B cell (primary cell): ENCODE data around the gene PLAU. TPM values are rescaled to one million over a fixed set of nuclear protein-coding genes. Genes with fewer than 3 reads are reported as not detected.

Experiments
- ATAC-seq: fragments of 200-7000 bp; cut with Tn5 transposase; one replicate; pipeline ENCODE4 v1.10.0; 2021; ENCODE audit warnings: low read depth, mild to moderate bottlenecking, moderate number of reproducible peaks, moderate library complexity
- CTCF ChIA-PET: fragments of 350-600 bp; sonication (Branson Sonifier 250); formaldehyde crosslinking; loops from one replicate; lab custom pipeline; 2021; ENCODE audit warnings: antibody characterized with exemption, inconsistent platforms; lab: Charles Lee
- POLR2A ChIA-PET: fragments of 350-600 bp; sonication (Branson Sonifier 250); formaldehyde crosslinking; loops from one replicate; lab custom pipeline; 2021; ENCODE audit warnings: antibody characterized with exemption; lab: Charles Lee
- DNase-seq: peaks from one replicate; pipeline ENCODE4 v3.0.0; 2013
- H2AFZ ChIP-seq: 2 replicates; pipeline ENCODE4 v1.6.1; 2012; ENCODE audit warnings: mild to moderate bottlenecking, low read depth, low read length; ENCODE audit not compliant: insufficient read depth, poor library complexity, severe bottlenecking
- H3K27ac ChIP-seq, 2 donors: 1 replicate in 1 of 2; 2 replicates in 1 of 2; pipeline ENCODE4 v1.5.1; 2012 to 2013; ENCODE audit warnings: low read length in 2 of 2, mild to moderate bottlenecking in 2 of 2, moderate library complexity in 1 of 2
- H3K27me3 ChIP-seq, 4 experiments: fragments of 200-600 bp in 1 of 4; sonication (generic) in 1 of 4; replicated peaks in 1 of 4; 1 replicate in 2 of 4; 2 replicates in 2 of 4; pipeline versions ENCODE4 v1.6.1 to v1.7.0; 2013 to 2016; ENCODE audit warnings: low read length in 3 of 4, mild to moderate bottlenecking in 2 of 4, mixed read lengths in 1 of 4, moderate library complexity in 1 of 4; ENCODE audit not compliant: insufficient read depth in 4 of 4, control insufficient read depth in 3 of 4; ENCODE audit errors: control extremely low read depth in 1 of 4
- H3K36me3 ChIP-seq, 2 experiments: replicated peaks in 1 of 2; 1 replicate in 1 of 2; 2 replicates in 1 of 2; pipeline versions ENCODE4 v1.6.1 to v1.7.1; 2013; ENCODE audit warnings: low read length in 1 of 2; ENCODE audit not compliant: insufficient read depth in 2 of 2, control insufficient read depth in 1 of 2; ENCODE audit errors: control extremely low read depth in 1 of 2, extremely low read depth in 1 of 2
- H3K4me1 ChIP-seq, 2 donors: fragments of 200-600 bp in 1 of 2; sonication (generic) in 1 of 2; 1 replicate in 1 of 2; 2 replicates in 1 of 2; pipeline versions ENCODE4 v1.5.1 to v1.6.1; 2013 to 2017; ENCODE audit warnings: low read length in 2 of 2; ENCODE audit not compliant: control insufficient read depth in 2 of 2, insufficient read depth in 2 of 2
- H3K4me2 ChIP-seq: replicated peaks from 2 replicates; pipeline ENCODE3; 2012; ENCODE audit warnings: mild to moderate bottlenecking, low read depth, low read length; ENCODE audit not compliant: poor library complexity, severe bottlenecking
- H3K4me3 ChIP-seq, 5 experiments: fragments of 200-600 bp in 1 of 5; sonication (generic) in 1 of 5; 1 replicate in 3 of 5; 2 replicates in 2 of 5; pipeline versions ENCODE4 v1.5.1 to v1.7.0; 2011 to 2016; ENCODE audit warnings: low read length in 4 of 5, mild to moderate bottlenecking in 4 of 5, low read depth in 2 of 5, control low read depth in 1 of 5, moderate library complexity in 1 of 5; ENCODE audit not compliant: insufficient read depth in 1 of 5; ENCODE audit errors: control extremely low read depth in 1 of 5, extremely low read depth in 1 of 5
- H3K79me2 ChIP-seq: fragments of 200-600 bp; sonication (generic); one replicate; pipeline ENCODE4 v1.6.0; 2016; ENCODE audit warnings: low read length; ENCODE audit not compliant: control insufficient read depth, insufficient read depth
- H3K9ac ChIP-seq: fragments of 200-600 bp; sonication (generic); 2 replicates; pipeline ENCODE4 v1.6.1; 2017; ENCODE audit warnings: mild to moderate bottlenecking, low read length, moderate library complexity
- H3K9me3 ChIP-seq, 3 donors: one replicate each; pipeline versions ENCODE4 v1.6.1 to v1.7.1; 2013; ENCODE audit warnings: low read length in 2 of 3; ENCODE audit not compliant: control insufficient read depth in 2 of 3, insufficient read depth in 1 of 3; ENCODE audit errors: control extremely low read depth in 1 of 3
- H4K20me1 ChIP-seq: 2 replicates; pipeline ENCODE4 v1.6.0; 2012; ENCODE audit warnings: mild to moderate bottlenecking, low read length; ENCODE audit not compliant: insufficient read depth, control insufficient read depth, poor library complexity, severe bottlenecking
- H3K27ac Mint-ChIP-seq: one replicate; pipeline ENCODE4 v1.8.0; 2021; ENCODE audit warnings: mixed read lengths
- H3K27me3 Mint-ChIP-seq: one replicate; pipeline ENCODE4 v1.8.0; 2021; ENCODE audit warnings: mixed read lengths
- H3K4me1 Mint-ChIP-seq: one replicate; pipeline ENCODE4 v1.8.0; 2021; ENCODE audit warnings: mixed read lengths
- H3K4me3 Mint-ChIP-seq: one replicate; pipeline ENCODE4 v1.8.0; 2021; ENCODE audit warnings: mixed read lengths
- H3K9me3 Mint-ChIP-seq: one replicate; pipeline ENCODE4 v1.8.0; 2022; ENCODE audit warnings: mixed read lengths; ENCODE audit not compliant: insufficient read depth
- EZH2 ChIP-seq: IDR thresholded peaks from 2 replicates; pipeline ENCODE4 v1.6.1; 2012; ENCODE audit warnings: borderline replicate concordance, low read depth, mild to moderate bottlenecking, moderate library complexity, low read length; ENCODE audit not compliant: insufficient read depth, poor library complexity, severe bottlenecking
- WGBS: methylation state at CpG from one replicate; pipeline ENCODE4 v1.1.5; 2013; ENCODE audit warnings: missing lambda C conversion rate; ENCODE audit not compliant: insufficient coverage; 5-methylcytosine and 5-hydroxymethylcytosine counted together
- intact Hi-C: fragments of 100-400 bp; cut with micrococcal nuclease; formaldehyde crosslinking; loops from one replicate; pipeline ENCODE4 v1.10.0; 2022
- polyA plus RNA-seq: library from polyadenylated mRNA; depleted of rRNA; stranded (reverse); fragments of >200 nt; gene quantifications from 2 replicates; pipeline ENCODE4 v1.2.3, GENCODE V29; 2012
- total RNA-seq, 2 donors: library from RNA; stranded (reverse); fragments of 120-200 nt in 1 of 2; gene quantifications; 1 replicate in 1 of 2; 2 replicates in 1 of 2; pipeline versions ENCODE4 v1.2.3 to v1.2.4, GENCODE V29; 2013 to 2022
- TF ChIP-seq, protein P1 (sequence below): fragments of 200-600 bp; IDR thresholded peaks from one replicate; pipeline ENCODE4 v1.8.0; 2022; ENCODE audit warnings: antibody characterized with exemption, mild to moderate bottlenecking

Gene PLAU
- total and polyA plus RNA-seq, 2 donors (not counting 1 experiment from before 2014, with no cell fraction given), result 0.04 TPM; not detected in 1

DNA sequence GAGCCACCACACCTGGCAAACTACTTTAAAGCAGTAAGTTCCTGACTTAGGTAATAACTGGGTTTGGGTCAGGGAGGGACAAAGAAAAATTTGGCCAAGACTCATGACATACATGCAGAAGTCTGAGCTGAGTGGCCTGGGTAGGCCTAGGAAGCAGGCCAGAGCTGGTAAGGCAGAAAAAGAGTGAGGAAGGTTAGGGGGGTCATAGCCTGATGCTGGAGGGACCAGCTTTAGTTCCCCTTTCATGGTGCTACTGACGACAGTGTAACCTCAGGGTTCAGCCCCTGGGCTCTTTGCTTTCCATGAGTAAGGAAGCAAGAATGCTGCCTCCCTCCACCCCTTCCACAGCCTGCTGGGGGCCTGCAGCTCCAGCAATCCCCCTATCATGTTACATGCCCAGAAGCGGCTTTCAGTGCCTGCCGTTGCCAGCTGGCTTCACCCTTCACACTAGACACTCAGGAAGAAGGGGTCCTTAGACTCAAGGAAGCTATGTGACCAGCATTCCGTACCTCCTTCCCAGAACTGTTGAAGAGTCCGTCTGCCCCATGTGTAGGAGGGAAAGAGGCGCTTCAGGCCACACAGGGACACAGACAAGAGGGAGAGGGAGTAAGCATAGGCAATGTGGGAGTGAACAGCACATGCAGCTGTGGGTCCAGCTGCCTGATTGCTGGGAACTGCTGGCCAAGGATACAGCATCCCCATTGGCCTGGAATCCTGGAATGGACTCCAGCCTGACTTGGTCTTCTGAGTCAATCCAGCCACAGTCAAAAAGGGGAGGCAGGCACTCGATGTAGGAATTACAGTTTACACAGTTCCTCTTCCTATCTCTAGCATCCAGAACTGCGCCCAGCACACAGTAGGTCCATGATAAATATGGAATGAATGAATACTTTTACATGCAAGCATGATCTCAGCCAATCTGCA lies 4.1 kb upstream of the PLAU start:
- peaks cover 0 to 39% (median 23%) of the 10 kb centered on the region in 4 experiments for H3K27me3 ChIP-seq
- no peak overlapping the region for H3K9ac ChIP-seq
- intact Hi-C loops, result no loop called here
- H3K4me3 Mint-ChIP-seq, result no peak overlapping the region
- H3K27ac Mint-ChIP-seq, result no peak overlapping the region
- no peaks in the 10 kb centered on the region for H3K9me3 ChIP-seq
- ChIA-PET POLR2A (no interaction called here), CTCF (interaction anchor here (0.6 to 0.7 kb wide), 2 partner anchors 66 to 202 kb away, joined by 3 read pairs; no protein-coding TSS in a partner anchor)
- H3K79me2 ChIP-seq, result no peaks in the 10 kb centered on the region
- 81% methylated on average over 4 of the region's 8 CpGs for WGBS
- H4K20me1 ChIP-seq, result no peaks in the 10 kb centered on the region
- H3K27ac ChIP-seq, result no peak overlapping the region
- peaks cover 31% of the 10 kb centered on the region for H3K4me1 Mint-ChIP-seq
- ATAC-seq (no peak), DNase-seq (no peak)
- no peaks in the 10 kb centered on the region for H3K9me3 Mint-ChIP-seq
- H3K36me3 ChIP-seq, result no peaks in the 10 kb centered on the region
- no peak overlapping the region for H3K4me3 ChIP-seq
- H3K27me3 Mint-ChIP-seq, result peaks cover 32% of the 10 kb centered on the region
- peaks cover 20 to 31% of the 10 kb centered on the region in 2 donors for H3K4me1 ChIP-seq
- no peak for TF ChIP-seq EZH2
- TF ChIP-seq, protein P1, sequence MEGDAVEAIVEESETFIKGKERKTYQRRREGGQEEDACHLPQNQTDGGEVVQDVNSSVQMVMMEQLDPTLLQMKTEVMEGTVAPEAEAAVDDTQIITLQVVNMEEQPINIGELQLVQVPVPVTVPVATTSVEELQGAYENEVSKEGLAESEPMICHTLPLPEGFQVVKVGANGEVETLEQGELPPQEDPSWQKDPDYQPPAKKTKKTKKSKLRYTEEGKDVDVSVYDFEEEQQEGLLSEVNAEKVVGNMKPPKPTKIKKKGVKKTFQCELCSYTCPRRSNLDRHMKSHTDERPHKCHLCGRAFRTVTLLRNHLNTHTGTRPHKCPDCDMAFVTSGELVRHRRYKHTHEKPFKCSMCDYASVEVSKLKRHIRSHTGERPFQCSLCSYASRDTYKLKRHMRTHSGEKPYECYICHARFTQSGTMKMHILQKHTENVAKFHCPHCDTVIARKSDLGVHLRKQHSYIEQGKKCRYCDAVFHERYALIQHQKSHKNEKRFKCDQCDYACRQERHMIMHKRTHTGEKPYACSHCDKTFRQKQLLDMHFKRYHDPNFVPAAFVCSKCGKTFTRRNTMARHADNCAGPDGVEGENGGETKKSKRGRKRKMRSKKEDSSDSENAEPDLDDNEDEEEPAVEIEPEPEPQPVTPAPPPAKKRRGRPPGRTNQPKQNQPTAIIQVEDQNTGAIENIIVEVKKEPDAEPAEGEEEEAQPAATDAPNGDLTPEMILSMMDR, result no peak
- no peak overlapping the region for H2AFZ ChIP-seq
- no peak overlapping the region for H3K4me2 ChIP-seq
